ENCODE measurements around the gene ZG16B.

ZG16B gene

DNA sequence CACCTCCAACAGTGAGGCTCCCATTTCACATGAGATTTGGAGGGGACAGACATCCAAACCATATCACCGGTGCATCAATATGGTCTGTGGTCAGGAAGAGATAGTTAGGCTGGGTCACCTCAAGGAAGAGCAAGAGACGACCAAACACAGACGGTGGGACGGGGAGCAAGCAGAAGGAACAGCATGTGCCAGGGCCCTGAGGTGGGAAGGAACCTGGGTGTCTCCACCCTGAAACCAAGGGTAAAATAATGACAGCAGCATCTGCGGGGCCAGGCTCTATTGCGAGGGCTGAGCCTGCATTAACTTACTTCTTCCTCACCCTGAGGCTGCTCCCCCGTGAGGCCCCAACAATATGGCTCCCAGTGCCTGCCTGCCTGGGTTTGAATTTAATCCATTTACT, 21.9 kb upstream of the ZG16B start:
- no peak for DNase-seq

DNA sequence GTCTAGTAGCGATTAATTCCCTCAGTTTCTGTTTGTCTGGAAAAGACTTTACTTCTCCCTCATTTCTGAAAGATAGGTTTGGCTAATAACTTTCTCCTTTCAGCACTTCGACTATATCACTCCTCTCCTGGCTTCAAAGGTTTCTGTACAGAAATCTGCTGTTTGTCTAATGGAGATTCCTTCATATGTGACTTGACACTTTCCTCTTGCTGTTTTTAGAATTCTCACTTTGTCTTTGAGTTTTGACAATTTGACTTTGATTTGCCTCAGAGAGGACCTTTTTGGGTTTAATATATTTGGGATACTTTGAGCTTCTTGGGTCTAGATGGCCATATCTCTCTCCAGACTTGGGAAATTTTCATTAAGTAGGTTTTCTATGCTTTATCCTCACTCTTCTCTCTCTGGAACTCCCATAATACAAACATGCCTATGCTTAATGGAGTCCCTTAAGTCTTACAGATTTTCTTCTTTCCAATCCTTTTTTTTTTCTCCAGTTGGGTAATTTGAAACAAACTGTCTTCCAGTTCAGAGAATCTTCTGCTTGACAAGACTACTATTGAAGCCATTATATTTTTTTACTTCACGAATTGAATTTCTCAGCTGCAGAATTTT, 20.8 kb upstream of the ZG16B start:
- no peak for DNase-seq

GRCh38 chr16:2810651-2811050, 19.5 kb upstream of the ZG16B start:
- DNase-seq, result no peak

GRCh38 chr16:2811703-2812471, 18.2 kb upstream of the ZG16B start:
- DNase-seq, result no peak

GRCh38 chr16:2813771-2814221, 16.3 kb upstream of the ZG16B start:
- DNase-seq, result no peak

GRCh38 chr16:2814551-2815298, 15.4 kb upstream of the ZG16B start:
- DNase-seq, result no peak

GRCh38 chr16:2815299-2815771, 14.8 kb upstream of the ZG16B start:
- DNase-seq, result no peak

DNA sequence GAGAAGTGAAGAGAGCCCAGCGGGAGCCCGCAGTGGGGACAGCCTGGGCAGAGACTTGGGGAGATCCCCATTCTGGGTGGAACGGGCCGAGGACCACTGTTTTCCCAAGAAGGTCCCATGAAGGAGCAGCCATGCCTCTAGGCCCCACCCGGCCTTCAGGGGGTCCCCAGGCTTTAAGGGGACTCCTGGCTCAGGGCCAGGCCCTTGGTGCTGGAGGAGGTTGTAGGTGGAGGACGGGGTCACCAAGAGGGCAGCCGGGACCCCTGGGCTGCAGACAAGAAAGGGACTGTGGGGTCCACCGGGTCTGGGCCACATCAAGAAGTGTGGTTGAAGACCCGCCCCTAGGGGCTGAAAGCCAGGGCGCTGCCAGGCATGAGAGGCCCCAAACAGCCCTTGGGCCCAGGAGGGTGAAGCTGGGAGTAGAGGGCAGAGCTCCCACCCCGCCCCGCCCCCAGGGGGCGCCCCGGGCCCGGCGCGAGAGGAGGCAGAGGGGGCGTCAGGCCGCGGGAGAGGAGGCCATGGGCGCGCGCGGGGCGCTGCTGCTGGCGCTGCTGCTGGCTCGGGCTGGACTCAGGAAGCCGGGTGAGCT, 13.3 kb upstream of the ZG16B start, which contains the start of gene PRSS21:
Gene PRSS21, plus strand, starts transcription at position 487 of the 589 bp plus-strand sequence. Its CDS starts 32 bp downstream, at position 519.
- DNase-seq, result peak in 1 of 2 donors; percentile 22

DNA sequence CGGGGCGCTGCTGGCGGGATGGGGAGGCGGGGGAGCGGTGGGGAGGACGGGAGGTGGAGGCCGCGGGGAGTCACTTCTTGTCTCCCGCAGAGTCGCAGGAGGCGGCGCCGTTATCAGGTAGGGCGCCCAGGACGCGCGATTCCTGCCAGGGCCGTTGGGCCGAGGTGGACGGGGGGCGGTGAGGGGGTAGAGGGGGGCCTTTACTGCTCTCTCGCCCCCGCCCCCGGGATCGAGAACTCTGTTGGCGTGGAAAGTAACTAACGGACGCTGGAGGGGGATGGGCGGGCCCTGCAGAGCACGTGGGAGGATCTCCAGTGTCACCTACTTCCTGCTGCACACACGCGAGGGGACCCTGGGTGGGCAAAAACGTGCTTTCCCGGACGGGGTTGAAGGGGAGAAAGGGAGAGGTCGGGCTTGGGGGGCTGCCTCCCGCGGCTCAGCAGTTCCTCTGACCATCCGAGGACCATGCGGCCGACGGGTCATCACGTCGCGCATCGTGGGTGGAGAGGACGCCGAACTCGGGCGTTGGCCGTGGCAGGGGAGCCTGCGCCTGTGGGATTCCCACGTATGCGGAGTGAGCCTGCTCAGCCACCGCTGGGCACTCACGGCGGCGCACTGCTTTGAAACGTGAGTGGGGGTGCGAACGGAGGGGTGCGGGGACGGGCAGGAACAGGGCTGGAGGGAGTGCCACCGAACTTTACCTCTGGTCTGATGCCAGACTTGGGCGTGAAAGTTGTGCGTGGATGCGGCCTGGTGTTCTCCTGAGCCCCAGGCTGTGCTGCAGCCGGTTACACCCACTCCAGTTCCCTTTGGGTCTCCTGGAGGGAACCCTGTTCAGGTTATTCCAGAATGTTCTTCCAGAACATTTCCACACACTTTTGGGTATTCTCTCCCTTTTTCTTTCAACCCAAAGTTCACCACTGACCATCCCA, 12.5 kb upstream of the ZG16B start:
- peak in 1 of 2 donors; percentile 10 for DNase-seq

DNA sequence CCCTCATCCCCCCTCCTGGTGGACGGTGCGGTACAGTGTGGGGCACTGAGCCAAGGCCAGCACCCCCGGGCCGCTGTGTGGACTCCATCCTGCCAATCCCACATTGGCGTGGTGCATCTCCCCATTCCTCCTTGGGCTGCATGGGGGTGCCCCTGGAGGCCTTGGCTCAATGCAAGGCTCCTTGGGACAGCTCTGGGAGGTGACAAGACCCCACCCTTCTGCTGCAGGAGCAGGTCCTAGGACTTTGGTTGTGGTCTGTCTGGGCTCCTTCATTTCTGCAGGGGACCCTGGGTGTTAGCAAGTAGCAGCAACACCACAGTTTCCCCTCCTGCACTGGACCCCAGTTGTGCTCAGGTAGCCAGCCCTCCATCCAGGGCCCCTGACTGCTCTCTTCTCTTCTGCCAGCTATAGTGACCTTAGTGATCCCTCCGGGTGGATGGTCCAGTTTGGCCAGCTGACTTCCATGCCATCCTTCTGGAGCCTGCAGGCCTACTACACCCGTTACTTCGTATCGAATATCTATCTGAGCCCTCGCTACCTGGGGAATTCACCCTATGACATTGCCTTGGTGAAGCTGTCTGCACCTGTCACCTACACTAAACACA, 11.7 kb upstream of the ZG16B start:
- DNase-seq, result no peak

- no peak for DNase-seq
Measured at GRCh38 chr16:2819179-2819938, 10.7 kb upstream of the ZG16B start.

GRCh38 chr16:2819939-2820835, 9.9 kb upstream of the ZG16B start:
- DNase-seq, result no peak

GRCh38 chr16:2820836-2821486, 9.1 kb upstream of the ZG16B start:
- DNase-seq, result no peak

GRCh38 chr16:2821487-2822157, 8.5 kb upstream of the ZG16B start:
- DNase-seq, result no peak

GRCh38 chr16:2822158-2822495, 8.0 kb upstream of the ZG16B start:
- DNase-seq, result no peak

GRCh38 chr16:2822496-2822895, 7.6 kb upstream of the ZG16B start:
- no peak for DNase-seq

DNA sequence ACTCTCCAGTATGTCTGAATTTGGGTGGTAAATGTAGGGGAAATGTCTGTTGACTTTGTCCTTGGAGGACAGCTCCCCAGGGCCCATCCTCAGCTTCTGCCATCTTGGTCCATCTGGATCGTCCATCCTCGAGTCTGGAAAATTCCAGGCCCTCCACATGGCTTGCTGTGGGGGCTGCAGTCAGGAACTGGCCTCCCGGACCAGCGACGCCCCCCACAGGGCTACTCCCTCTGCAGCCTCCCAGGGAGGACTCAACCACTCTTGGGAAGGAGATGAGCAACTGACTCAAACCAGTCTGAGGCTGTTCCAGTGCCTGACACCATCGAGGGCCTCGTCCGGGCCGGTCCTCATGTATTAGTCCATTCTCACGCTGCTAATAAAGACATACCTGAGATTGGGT, 5.5 kb upstream of the ZG16B start:
- no peak for DNase-seq

GRCh38 chr16:2825049-2825742, 4.9 kb upstream of the ZG16B start:
- no peak for DNase-seq

Measured in activated CD4-positive, alpha-beta T cell treated with anti-CD3 and anti-CD28 coated beads for 4 hours (primary cell).